Measurements from ENCODE around the gene FUT6.

The FUT6 gene

DNA sequence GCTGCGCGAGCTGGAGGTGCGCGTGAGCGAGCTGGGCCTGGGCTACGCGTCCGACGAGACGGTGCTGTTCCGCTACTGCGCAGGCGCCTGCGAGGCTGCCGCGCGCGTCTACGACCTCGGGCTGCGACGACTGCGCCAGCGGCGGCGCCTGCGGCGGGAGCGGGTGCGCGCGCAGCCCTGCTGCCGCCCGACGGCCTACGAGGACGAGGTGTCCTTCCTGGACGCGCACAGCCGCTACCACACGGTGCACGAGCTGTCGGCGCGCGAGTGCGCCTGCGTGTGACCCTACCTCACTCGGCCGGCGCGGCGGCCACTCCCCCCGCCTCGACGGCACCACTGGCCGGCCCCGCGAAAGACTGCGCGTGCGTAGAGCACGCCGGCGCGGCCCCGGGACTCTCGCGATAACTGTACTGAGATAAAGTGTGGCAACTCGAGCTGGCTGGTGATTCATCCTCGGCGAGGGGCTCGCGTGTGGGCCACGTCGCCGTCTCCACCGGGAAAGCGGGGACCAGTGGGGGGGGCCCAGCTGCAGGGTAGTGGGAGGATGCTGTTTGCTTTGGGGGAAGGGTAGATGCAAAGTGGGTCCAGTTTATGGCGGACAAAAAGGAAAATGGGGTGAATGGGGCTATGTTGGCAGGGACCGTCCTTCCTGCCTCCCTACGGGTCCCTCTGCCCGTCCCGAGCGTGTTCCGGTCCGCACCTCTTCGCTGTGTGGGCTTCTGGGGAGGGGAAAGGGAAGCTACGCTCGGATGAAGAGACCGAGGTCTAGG is 11.4 kb downstream of the FUT6 start:
- DNase-seq, result peak in 55 of 58 donors; percentile 20 to 82 (median 65)

GRCh38 chr19:5827342-5827890 is 12.1 kb downstream of the FUT6 start:
- DNase-seq, result no peak

DNA sequence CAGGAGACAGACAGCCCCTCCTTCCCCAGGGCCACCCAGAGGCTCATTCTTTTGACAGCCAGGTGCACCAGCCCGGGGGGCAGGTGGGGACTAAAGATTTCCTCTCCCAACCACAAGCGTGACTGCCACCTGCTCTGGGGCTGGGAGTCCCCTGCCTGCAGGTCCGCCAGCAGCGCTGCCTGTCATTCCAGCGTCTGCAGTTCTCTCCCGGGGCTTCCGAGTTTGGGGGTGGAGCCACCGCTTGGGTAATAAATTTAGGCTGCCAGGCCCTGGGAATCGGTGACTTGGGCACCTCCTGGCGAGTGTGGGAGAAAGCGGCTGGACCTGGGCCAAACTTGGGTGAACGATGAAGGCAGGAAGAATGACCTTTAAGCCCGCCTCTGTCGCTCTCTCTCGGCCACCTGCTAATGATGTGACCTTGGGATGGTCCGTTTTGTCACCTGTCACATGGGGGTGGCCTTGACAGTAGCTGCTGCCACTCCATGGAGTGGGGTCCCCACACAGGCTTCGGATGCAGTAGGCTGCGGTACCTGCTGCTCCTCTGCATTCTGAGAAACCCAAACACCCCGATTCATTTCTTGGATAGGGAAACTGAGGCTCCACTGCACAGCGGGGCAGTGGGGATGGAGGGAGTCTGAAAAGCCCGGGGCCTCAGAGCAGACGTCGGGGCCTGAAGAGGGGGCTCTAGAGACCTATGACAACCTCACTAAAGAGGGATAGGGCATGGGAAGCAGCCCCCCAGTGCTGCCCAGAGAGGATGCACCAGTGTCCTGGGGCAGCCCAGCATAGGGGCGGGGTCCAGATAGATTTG is 12.8 kb downstream of the FUT6 start:
- DNase-seq, result peak in 4 of 58 donors; percentile 0 to 19 (median 8)

DNA sequence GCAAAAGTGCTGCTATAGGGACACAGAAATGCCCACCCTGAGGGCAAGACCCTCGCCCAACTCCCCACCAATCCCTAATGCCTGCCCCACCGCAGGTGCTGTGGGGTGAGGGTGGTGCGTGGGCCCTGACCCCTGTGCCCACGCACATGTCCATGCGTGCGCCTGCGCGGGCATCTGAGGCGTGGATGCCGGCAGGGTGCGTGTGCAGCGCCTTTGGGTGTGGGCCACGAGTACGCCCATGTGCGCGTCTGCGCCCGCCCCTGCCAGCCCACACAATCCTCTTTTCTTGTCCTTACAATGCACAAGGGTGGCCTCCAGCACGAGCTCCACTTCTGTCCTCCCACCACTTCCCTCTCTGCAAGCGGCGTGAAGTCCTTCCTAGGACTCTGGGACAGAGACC is 14.3 kb downstream of the FUT6 start:
- peak in 14 of 58 donors; percentile 1 to 64 (median 24) for DNase-seq

GRCh38 chr19:5824751-5825150 is 14.8 kb downstream of the FUT6 start:
- DNase-seq, result no peak

GRCh38 chr19:5823579-5824281 is 15.8 kb downstream of the FUT6 start:
- no peak for DNase-seq

DNA sequence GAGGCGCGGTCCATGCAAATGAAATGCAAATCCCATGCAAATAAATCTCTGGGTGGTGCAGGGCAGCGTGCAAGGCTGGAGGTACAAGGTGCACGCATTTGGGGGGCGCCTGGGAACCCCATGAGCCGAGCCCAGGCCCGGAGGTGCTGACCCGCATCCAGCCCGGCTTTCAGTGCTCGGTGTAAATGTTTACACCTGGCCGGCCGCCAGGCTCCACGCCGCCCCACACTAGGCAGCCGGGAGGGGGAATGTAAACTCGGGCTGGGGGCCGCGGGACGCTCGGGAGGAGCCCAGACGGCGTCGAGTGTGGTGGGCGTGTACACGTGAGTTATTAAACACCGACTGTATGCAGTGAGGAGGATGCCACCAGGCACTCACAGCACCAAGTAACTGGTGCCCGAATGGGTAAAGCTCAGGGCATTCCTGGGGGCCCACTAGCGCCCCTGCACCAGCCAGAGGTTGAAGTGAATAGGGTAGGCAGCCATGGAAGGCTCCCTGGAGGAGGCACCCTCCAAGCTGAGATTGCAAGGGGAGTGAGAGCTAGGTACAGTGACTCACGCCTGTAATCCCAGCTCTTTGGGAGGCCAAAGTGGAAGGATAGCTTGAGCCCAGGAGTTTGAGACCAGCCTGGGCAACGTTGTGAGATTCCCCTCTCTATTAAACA is 17.2 kb downstream of the FUT6 start:
- no peak for DNase-seq

GRCh38 chr19:5821521-5822180 is 17.9 kb downstream of the FUT6 start:
- DNase-seq, result no peak

DNA sequence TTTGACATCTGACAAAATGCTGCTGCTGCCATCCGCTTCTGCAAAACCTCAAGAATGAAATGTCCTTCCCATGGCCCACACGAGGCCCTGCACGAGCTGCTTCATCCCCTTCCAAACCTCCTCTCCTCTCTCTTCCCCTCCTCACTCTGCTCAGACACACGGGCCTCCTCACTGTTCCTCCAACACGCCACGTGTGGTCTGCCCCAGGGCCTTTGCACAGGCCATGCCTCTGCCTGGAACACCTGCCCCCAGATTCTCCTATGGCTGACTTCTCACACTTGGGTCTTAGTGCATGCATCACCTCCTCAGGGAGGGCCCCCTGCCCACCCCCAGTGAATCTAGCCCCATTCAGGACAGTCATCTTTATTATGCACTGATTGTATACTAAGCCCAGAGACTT is 18.7 kb downstream of the FUT6 start:
- no peak for DNase-seq

GRCh38 chr19:5818594-5818993 is 20.9 kb downstream of the FUT6 start:
- DNase-seq, result no peak

- no peak for DNase-seq
Observed at GRCh38 chr19:5817218-5817617, 22.3 kb downstream of the FUT6 start.

GRCh38 chr19:5814852-5815246 is 24.7 kb downstream of the FUT6 start:
- no peak for DNase-seq

DNA sequence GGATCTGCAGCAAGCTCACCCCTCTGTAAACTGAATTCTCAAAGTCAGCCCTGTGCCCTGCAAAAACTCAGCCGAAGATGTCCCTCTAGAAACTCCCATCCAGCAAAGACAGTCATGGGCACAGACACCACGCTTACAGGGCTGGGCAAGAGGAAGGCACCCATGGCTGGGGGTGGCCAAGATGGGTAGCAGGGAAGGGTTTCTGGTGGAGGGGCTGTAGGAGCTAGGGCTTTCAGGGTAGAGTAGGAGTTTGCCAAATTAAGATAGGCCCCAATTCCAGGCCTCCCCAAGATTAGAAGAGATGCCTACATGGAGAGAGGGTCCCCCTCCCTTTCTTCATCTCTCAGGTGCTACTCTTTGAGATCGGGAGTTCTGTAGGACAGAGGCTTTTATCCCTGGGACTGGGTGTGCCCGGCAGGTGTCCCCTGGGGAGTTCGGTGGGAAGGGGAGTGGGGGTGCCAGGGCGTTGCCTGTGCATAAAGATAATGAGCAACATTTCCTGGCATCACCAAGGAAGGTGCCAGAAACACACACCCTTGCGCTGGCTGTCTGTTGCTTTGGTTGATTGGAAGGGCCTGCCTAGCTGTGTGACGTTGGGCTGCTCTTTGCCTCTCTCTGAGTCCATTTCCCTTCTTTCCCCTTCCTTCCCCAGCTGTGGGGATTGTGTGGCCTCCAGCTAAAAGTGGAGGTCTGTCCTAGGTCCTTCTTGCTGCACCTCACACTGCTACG is 25.2 kb downstream of the FUT6 start:
- no peak for DNase-seq

DNA sequence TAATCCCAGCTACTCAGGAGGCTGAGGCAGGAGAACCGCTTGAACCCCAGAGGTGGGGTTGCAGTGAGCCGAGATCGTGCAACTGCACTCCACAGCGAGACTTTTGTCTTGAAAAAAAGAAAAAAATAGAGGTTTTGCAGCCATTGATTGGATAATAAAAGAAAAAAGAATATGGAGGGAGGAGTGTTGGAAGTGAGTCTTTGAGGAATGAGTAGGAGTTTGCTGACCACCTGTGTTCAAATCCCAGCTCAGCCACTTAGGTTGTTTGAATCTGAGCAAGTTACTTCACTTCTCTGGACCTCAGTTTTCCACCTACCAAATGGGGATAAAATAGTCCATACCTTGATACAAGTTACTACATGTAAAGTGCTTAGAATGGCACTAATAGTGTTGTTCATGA is 28.4 kb downstream of the FUT6 start:
- no peak for DNase-seq

DNA sequence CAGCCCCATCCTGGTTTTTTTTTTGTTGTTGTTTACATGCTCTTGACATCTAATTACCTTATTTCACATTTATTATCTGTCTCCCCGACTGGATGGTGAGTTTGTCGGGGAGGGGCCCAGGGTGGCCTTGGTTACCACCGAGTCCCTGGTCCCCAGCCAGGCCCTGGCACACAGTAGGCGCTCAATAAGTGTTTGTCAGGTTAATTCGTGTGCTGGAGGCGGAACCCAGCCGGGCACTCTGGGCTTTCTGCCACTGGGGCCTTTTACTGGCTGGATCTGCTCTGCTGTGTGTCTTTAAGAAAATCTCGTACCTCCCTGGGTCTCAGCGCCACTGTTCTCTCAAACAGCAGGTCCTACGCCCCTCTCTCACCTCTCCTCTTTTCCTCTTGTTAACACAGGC is 30.0 kb downstream of the FUT6 start:
- DNase-seq, result no peak

DNA sequence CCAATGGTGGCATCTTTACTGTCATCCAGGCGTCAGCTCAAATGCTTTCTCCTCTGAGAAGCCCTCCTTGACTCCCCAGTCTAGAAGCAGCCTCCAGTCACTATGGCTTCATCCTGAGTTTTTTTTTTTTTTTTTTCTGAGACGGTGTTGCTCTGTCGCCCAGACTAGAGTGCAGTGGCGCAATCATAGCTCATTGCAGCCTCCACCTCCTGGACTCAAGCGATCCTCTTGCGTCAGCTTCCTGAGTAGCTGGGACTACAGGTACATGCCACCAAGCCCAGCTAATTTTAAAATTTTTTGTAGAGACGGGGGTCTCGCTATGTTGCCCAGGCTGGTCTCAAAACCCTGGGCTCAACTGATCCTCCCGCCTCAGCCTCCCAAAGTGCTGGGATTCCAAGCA is 30.4 kb downstream of the FUT6 start:
- no peak for DNase-seq

DNA sequence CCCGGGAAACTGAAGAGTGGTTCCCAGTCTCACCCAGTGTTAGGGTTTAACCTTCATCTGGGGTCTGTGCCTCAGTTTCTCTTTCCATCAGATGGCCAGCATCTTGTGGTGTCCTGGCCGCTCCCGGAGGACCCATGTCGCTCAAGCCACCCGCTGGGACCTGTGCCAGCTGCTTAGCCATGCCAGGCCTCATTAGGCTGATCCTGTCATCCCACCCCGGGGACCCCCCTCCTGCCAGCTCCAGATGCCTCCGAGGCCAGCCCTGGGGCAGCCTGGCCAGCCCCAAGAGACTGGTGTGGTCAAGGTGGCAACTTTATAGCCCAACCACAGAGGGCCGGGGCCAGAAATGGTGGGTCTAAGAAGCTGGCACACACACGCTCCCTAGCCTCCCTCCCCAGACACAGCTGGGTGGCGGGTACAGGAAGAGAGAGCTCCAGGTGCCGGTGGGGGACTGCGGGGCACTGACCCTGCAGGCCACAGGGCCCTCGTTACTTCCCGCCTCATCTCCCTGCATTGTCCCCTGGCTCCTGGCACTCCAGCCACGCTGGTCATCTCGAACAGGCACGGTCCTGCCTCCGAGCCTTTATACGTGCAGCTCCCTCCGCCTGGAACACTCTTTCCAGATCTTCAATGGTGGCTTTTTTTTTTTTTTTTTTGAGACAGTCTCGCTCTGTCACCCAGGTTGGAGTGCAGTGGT is 31.2 kb downstream of the FUT6 start:
- no peak for DNase-seq

DNA sequence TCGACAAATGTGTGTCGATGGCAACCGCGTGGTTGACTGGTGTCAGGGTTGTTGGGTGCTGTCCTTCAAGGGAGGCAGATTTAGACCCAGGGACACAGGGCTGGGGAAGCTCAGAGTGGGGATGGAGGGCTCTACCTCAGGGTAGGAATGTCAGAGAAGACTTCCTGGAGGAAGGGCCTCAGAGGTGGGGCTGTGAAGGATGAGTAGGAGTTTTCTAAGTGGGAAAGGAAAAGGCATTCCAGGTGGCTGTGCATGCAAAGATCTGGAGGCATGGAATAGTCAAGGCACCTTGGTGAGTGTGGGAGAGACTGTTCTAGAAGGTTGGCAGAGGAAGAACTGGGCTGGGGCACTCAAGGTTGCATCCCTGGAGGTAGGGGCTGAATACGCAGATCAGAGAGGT is 32.6 kb downstream of the FUT6 start:
- DNase-seq, result no peak

DNA sequence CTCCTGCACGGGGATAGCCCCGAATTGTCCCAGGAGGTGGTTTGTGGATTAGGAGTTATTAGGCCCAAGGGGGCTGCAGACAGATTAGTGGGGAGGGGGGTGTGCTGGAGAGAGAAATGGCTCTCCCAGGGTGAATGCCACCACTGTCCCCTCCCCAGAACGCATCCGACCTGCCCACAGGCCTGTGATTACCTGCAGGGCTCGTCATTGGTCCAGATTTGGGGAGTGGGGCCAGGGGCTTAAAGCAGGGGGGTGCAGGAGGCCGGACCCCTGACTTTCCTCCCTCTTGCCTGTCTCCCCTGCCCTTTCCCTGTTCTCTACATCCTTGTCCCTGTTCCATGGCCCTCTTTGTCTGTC is 33.4 kb downstream of the FUT6 start:
- no peak for DNase-seq
